Measurements from ENCODE around the gene JCAD. TPM values are rescaled to one million over a fixed set of nuclear protein-coding genes. Genes with fewer than 3 reads are reported as not detected.

Gene JCAD
- total RNA-seq, 1 donor from 2014 or later: 31.0 TPM

DNA sequence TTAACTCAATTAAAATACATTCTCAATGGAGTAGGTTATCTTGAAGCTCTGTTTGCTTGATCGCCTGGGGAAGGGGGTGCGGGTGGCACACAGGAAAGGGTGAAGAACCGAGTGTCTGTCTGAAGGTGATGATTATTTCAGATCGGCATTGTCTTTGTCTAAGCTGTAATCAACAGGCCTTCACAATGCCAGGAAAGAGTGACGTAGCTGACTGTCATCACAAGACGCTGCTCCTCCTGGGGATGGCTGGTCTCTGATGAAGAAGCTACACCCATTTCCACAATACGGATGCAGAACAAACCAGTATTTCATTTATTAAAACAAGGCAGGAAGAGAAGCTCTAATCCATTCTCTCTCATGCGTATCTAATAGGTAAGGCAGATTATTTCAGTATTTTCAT is 19.4 kb downstream of the JCAD start:
- no peaks in the 10 kb centered on the region for H3K9me3 Mint-ChIP-seq
- DNase-seq (ENCODE audit: extremely low spot score, unreplicated experiment): no peak
- TF ChIP-seq CTCF (conservative IDR thresholded peaks at IDR 0.05): no peak
- H3K4me3 Mint-ChIP-seq: no peak overlapping the region
- H3K27ac Mint-ChIP-seq: no peak overlapping the region
- H3K4me1 Mint-ChIP-seq (ENCODE audit: unreplicated experiment): peaks cover 37% of the 10 kb centered on the region
- no peaks in the 10 kb centered on the region for H3K27me3 Mint-ChIP-seq
- peaks cover 27% of the 10 kb centered on the region for H3K36me3 Mint-ChIP-seq

DNA sequence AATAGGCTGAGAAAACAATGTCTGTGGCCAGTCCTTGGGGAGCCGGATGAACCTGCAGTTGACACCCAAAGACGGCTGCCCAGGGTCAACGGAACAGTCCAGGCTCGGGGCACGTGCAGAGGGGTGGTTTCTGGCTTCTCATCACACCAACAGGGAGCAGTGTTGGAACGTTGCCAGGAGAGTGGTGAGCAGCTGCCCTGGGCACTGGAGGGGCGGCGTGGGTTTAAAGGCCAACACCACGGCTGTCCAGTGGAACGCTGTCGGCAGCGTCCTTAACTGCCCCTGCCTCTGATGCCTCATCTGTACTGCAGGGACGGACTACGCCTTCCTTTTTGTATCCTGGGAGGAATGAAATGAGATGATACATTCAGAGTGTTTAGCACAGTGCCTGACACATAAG is 19.8 kb downstream of the JCAD start:
- Mint-ChIP-seq H3K36me3 (peaks cover 22% of the 10 kb centered on the region), H3K27me3 (no peaks in the 10 kb centered on the region)

GRCh38 chr10:30038781-30039536 is 20.4 kb downstream of the JCAD start:
- TF ChIP-seq CTCF (conservative IDR thresholded peaks at IDR 0.05): no peak

More for the DNA sequence above, 19.8 kb downstream of the JCAD start:
- no peak for TF ChIP-seq CTCF (conservative IDR thresholded peaks at IDR 0.05)
- Mint-ChIP-seq H3K4me1 (ENCODE audit: unreplicated experiment) (peaks cover 41% of the 10 kb centered on the region), H3K9me3 (no peaks in the 10 kb centered on the region), H3K27ac (no peak overlapping the region), H3K4me3 (no peak overlapping the region)
- no peak for DNase-seq (ENCODE audit: extremely low spot score, unreplicated experiment)

DNA sequence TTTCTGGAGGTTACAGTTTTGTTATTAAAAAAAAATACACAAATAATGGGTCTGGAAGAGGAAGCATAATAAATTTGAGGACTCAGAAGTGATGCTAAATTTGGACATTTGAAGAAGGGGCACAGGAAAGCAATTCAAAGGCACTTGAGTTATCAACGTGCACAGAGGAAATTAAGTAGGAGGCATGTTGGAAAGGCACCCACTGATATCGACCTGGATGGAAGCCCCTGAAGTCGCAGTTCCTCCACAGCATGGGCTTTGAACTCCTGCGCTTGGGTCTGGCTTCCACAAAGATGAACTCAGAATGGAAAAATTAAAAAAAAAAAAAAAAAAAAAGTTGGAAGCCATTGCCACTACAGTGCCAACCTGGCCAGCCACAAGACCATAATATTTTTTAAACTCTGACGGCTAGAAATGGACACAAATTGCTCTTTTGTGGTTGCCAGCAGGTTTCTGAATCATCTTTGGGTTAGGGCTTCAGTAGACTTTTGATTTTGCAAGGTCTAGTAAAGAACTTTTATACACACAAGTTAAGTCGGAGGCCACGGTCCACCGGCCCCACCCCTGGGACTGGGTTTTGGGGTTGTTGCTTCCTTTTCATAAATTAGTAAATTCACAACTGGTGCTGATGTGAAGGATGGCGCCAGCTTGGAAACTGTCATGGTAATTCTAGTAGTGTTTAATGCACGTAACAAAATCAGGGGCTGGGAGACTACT is 21.6 kb downstream of the JCAD start:
- DNase-seq (ENCODE audit: extremely low spot score, unreplicated experiment): no peak
- Mint-ChIP-seq H3K4me1 (ENCODE audit: unreplicated experiment) (peaks cover 40% of the 10 kb centered on the region), H3K9me3 (no peaks in the 10 kb centered on the region), H3K4me3 (no peak overlapping the region), H3K27me3 (no peaks in the 10 kb centered on the region), H3K36me3 (peaks cover 22% of the 10 kb centered on the region), H3K27ac (no peak overlapping the region)
- no peak for TF ChIP-seq CTCF (conservative IDR thresholded peaks at IDR 0.05)

More at GRCh38 chr10:30038781-30039536, 20.4 kb downstream of the JCAD start:
- DNase-seq (ENCODE audit: extremely low spot score, unreplicated experiment): no peak
- Mint-ChIP-seq H3K36me3 (peaks cover 22% of the 10 kb centered on the region), H3K27me3 (no peaks in the 10 kb centered on the region), H3K27ac (no peak overlapping the region), H3K9me3 (no peaks in the 10 kb centered on the region), H3K4me3 (no peak overlapping the region), H3K4me1 (ENCODE audit: unreplicated experiment) (peaks cover 42% of the 10 kb centered on the region)

DNA sequence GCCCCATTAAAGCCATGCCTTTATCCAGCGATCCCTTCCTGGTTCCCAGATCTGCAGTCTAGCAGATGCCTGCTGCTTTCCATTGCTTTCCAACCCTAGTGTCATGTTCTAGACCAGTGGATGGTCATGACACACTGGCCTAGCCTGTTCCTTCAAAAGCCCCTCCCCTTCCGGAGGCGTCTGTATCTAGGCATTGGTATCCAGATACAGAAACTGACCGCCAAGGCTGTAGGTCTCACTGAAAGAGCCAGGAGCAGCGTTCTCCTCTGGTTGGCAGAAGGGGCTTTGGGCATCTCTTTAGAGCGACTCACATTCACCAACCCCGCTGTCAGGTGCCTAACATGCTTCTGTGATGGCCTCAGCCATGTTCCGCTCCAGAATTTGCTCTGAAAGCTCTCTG is 22.6 kb downstream of the JCAD start:
- TF ChIP-seq CTCF (conservative IDR thresholded peaks at IDR 0.05): no peak
- Mint-ChIP-seq H3K27ac (no peak overlapping the region), H3K36me3 (peaks cover 30% of the 10 kb centered on the region), H3K27me3 (no peaks in the 10 kb centered on the region), H3K4me1 (ENCODE audit: unreplicated experiment) (peaks cover 35% of the 10 kb centered on the region), H3K9me3 (no peaks in the 10 kb centered on the region), H3K4me3 (no peak overlapping the region)
- no peak for DNase-seq (ENCODE audit: extremely low spot score, unreplicated experiment)

All from type B pancreatic cell (in vitro differentiated cells).